ENCODE results near the gene INIP. TPM values are rescaled to one million over a fixed set of nuclear protein-coding genes. Genes with fewer than 3 reads are reported as not detected.

The INIP gene
- total and polyA plus RNA-seq, 9 of the 15 experiments (the other 6 are each of a cell fraction or from before 2014, with no cell fraction given), result 11.9 to 87.9 (median 37.3) TPM

DNA sequence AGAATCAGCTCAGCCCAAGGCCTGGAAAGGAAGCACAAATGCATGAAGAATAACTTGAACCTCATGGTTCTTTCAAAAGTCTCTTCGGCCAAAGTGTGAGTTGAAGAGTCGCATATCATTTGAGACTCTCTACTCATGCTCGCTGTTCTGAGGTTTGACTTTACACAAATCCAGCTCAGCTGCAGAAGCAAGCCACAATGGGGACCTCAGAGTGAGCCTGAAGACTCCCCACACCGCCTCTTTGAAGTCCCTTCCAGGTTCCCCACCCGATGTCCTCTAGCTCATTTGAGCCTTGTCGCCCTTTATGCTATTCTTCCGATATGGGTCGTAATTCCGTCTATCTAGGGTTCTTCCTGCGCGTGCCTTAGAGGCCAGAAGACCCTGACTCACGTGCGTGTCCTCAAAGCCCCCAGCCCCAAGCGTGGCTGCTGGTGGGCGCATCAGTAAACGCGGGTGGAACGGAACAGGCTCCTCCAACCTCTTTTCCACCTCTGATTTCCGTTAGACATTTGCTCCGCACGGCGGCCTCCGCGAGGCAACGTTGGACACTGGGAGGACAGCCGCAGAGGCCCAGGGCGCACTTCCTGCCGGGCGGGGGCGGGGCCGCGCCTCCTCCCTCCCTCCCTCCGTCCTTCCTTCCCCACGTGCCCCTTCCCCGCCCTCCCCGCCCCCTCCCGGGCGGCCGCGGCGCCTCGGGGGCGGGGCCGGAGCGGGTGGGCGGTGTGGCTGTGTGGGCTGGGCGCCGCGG is 32.3 kb upstream of the INIP start, which contains the start of gene SNX30 (continued):
- TF ChIP-seq, protein P1, sequence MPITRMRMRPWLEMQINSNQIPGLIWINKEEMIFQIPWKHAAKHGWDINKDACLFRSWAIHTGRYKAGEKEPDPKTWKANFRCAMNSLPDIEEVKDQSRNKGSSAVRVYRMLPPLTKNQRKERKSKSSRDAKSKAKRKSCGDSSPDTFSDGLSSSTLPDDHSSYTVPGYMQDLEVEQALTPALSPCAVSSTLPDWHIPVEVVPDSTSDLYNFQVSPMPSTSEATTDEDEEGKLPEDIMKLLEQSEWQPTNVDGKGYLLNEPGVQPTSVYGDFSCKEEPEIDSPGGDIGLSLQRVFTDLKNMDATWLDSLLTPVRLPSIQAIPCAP (CRISPR knock-in tag; IDR thresholded peaks at IDR 0.05; ENCODE audit: borderline replicate concordance), result no peak
- TF ChIP-seq TCF7L2 (IDR thresholded peaks at IDR 0.05; ENCODE audit: low read depth, low read length) (no peak), SMARCB1 (IDR thresholded peaks at IDR 0.05; ENCODE audit: insufficient read length, low read depth) (no peak), NR2C2 (CRISPR knock-in tag; IDR thresholded peaks at IDR 0.05) (0 out of 2 replicates have a peak, but pooled peaks have one; percentile 34), NR2C2 (tag; IDR thresholded peaks at IDR 0.05) (peak; percentile 31; the same call in 1 of the 2 replicates), PTBP1 (IDR thresholded peaks at IDR 0.05; ENCODE audit: low read depth, low read length) (no peak), TCF3 (CRISPR knock-in tag; IDR thresholded peaks at IDR 0.05) (0 out of 2 replicates have a peak, but pooled peaks have one; percentile 14), TAF1 (IDR thresholded peaks at IDR 0.05; ENCODE audit: control insufficient read depth, extremely low read depth, insufficient read depth, low read length, severe bottlenecking) (peak; percentile 86)
- TF ChIP-seq, protein P2, sequence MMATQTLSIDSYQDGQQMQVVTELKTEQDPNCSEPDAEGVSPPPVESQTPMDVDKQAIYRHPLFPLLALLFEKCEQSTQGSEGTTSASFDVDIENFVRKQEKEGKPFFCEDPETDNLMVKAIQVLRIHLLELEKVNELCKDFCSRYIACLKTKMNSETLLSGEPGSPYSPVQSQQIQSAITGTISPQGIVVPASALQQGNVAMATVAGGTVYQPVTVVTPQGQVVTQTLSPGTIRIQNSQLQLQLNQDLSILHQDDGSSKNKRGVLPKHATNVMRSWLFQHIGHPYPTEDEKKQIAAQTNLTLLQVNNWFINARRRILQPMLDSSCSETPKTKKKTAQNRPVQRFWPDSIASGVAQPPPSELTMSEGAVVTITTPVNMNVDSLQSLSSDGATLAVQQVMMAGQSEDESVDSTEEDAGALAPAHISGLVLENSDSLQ (IDR thresholded peaks at IDR 0.05), result 0 out of 2 replicates have a peak, but pooled peaks have one; percentile 7
- TF ChIP-seq, protein P3, sequence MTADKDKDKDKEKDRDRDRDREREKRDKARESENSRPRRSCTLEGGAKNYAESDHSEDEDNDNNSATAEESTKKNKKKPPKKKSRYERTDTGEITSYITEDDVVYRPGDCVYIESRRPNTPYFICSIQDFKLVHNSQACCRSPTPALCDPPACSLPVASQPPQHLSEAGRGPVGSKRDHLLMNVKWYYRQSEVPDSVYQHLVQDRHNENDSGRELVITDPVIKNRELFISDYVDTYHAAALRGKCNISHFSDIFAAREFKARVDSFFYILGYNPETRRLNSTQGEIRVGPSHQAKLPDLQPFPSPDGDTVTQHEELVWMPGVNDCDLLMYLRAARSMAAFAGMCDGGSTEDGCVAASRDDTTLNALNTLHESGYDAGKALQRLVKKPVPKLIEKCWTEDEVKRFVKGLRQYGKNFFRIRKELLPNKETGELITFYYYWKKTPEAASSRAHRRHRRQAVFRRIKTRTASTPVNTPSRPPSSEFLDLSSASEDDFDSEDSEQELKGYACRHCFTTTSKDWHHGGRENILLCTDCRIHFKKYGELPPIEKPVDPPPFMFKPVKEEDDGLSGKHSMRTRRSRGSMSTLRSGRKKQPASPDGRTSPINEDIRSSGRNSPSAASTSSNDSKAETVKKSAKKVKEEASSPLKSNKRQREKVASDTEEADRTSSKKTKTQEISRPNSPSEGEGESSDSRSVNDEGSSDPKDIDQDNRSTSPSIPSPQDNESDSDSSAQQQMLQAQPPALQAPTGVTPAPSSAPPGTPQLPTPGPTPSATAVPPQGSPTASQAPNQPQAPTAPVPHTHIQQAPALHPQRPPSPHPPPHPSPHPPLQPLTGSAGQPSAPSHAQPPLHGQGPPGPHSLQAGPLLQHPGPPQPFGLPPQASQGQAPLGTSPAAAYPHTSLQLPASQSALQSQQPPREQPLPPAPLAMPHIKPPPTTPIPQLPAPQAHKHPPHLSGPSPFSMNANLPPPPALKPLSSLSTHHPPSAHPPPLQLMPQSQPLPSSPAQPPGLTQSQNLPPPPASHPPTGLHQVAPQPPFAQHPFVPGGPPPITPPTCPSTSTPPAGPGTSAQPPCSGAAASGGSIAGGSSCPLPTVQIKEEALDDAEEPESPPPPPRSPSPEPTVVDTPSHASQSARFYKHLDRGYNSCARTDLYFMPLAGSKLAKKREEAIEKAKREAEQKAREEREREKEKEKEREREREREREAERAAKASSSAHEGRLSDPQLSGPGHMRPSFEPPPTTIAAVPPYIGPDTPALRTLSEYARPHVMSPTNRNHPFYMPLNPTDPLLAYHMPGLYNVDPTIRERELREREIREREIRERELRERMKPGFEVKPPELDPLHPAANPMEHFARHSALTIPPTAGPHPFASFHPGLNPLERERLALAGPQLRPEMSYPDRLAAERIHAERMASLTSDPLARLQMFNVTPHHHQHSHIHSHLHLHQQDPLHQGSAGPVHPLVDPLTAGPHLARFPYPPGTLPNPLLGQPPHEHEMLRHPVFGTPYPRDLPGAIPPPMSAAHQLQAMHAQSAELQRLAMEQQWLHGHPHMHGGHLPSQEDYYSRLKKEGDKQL (CRISPR knock-in tag; IDR thresholded peaks at IDR 0.05; ENCODE audit: borderline replicate concordance), result no peak
- TF ChIP-seq, protein P4, sequence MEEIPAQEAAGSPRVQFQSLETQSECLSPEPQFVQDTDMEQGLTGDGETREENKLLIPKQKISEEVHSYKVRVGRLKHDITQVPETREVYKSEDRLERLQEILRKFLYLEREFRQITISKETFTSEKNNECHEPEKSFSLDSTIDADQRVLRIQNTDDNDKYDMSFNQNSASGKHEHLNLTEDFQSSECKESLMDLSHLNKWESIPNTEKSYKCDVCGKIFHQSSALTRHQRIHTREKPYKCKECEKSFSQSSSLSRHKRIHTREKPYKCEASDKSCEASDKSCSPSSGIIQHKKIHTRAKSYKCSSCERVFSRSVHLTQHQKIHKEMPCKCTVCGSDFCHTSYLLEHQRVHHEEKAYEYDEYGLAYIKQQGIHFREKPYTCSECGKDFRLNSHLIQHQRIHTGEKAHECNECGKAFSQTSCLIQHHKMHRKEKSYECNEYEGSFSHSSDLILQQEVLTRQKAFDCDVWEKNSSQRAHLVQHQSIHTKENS (CRISPR knock-in tag; IDR thresholded peaks at IDR 0.05), result no peak
- TF ChIP-seq, protein P5, sequence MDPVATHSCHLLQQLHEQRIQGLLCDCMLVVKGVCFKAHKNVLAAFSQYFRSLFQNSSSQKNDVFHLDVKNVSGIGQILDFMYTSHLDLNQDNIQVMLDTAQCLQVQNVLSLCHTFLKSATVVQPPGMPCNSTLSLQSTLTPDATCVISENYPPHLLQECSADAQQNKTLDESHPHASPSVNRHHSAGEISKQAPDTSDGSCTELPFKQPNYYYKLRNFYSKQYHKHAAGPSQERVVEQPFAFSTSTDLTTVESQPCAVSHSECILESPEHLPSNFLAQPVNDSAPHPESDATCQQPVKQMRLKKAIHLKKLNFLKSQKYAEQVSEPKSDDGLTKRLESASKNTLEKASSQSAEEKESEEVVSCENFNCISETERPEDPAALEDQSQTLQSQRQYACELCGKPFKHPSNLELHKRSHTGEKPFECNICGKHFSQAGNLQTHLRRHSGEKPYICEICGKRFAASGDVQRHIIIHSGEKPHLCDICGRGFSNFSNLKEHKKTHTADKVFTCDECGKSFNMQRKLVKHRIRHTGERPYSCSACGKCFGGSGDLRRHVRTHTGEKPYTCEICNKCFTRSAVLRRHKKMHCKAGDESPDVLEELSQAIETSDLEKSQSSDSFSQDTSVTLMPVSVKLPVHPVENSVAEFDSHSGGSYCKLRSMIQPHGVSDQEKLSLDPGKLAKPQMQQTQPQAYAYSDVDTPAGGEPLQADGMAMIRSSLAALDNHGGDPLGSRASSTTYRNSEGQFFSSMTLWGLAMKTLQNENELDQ (CRISPR knock-in tag; IDR thresholded peaks at IDR 0.05; ENCODE audit: borderline replicate concordance), result no peak
- TF ChIP-seq, protein P6, sequence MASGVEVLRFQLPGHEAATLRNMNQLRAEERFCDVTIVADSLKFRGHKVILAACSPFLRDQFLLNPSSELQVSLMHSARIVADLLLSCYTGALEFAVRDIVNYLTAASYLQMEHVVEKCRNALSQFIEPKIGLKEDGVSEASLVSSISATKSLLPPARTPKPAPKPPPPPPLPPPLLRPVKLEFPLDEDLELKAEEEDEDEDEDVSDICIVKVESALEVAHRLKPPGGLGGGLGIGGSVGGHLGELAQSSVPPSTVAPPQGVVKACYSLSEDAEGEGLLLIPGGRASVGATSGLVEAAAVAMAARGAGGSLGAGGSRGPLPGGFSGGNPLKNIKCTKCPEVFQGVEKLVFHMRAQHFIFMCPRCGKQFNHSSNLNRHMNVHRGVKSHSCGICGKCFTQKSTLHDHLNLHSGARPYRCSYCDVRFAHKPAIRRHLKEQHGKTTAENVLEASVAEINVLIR (CRISPR knock-in tag; IDR thresholded peaks at IDR 0.05), result 0 out of 2 replicates have a peak, but pooled peaks have one; percentile 8
